Forelimb muscle (tissue), 1 donor: ENCODE measurements around the gene APOA1. TPM values are rescaled to one million over a fixed set of nuclear protein-coding genes. Genes with fewer than 3 reads are reported as not detected.
"Not testable (repeated sequence)": the region's sequence is repeated elsewhere in the genome, so short reads cannot be mapped to it uniquely, and the experiment has no call there.

Source experiments
- DNase-seq: peaks from one replicate; pipeline ENCODE4 v3.0.0-alpha.2; 2013; ENCODE audit warnings: low read depth
- polyA plus RNA-seq: library from polyadenylated mRNA; unstranded; fragments of 120-200 nt; gene quantifications from one replicate; pipeline ENCODE4 v1.2.1, GENCODE V29; 2013; ENCODE audit not compliant: insufficient read length

Gene APOA1
- polyA plus RNA-seq, 1 donor: 0.80 TPM

DNA sequence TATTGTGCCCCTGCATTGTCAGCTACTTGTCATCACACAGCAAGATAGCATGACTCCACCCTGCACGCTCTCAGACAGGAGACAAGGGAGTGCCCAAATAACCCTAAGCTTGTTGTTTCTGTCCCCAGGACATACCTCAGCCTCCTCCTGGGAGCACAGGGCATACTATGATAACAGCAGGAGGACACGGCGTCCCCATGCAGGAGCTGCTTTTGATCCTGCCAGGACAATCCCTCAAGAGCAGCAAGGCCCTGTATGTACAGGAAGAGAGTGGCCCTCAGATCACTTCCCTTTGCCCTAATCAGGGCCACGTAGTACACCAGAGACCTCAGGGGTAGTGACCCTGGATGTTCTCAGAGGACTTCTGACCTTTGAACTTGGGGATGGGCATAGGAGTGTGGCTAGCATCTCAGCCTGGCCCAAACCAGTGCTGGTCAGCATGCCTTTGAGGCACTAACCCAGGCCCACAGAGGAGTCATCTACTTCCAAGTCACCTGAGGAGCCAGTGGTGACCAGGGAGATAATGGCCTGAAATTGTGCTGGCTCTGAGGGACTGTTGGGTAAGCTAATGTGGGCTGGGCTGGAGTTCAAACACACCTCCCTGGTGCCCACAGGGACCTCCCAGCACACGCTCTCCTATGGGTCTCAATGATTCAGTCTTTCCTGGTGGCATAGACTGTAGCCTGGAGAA, 23.5 kb downstream of the APOA1 start:
- DNase-seq: no peak

DNA sequence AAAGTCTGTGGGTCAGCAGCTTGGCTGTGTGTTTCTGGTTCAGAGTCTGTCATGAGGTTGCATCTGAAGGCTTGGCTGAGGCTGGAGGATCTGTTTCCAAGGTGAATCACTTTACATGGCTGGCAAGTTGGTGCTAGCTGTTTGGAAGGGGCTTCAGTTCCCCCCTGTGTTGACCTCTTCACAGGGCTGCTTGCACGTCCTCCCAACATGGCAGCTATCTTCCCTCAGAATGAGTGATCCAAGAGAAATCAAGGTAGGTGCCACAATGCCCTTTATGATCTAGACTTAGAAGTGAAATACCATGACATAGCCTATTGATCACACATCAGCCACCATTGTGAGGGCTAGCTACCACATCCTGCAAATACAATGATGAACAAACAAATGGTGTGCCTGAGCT, 24.3 kb downstream of the APOA1 start:
- no peak for DNase-seq

DNA sequence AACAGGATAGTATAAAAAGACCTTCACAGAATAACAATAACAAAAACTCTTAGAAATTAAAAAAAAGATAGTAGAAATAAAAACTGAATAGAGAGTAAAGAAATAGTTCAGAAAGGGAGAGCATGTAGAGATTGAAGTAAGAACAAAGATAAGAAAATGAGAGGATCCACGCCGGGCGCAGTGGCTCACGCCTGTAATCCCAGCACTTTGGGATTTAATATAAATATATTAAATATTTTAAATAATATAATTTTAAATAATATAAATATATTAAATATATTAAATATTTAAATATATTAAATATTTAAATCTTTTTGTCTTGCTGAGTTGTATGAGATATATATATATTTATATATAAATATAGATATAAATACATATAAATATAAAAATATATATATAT, 25.3 kb downstream of the APOA1 start:
- DNase-seq: no peak

DNA sequence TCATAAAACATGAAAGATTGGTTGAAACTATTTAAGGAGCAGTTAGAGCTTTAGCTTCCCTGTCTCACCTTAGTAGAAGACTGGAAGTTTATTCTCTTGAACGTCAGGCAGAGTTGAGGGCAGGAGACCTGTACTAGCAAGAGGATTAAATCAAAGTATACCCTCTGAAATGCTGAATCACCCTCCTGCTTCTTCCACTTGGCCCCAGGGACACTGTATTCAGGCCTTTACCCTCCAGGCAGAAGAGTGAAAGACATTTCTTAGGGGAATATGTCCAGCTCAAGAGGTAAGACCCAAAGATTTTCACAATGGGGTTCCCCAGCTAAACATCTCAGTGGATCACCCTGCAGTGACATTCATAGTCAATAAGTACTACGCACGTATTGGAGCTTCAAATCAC, 26.2 kb downstream of the APOA1 start:
- no peak for DNase-seq

DNA sequence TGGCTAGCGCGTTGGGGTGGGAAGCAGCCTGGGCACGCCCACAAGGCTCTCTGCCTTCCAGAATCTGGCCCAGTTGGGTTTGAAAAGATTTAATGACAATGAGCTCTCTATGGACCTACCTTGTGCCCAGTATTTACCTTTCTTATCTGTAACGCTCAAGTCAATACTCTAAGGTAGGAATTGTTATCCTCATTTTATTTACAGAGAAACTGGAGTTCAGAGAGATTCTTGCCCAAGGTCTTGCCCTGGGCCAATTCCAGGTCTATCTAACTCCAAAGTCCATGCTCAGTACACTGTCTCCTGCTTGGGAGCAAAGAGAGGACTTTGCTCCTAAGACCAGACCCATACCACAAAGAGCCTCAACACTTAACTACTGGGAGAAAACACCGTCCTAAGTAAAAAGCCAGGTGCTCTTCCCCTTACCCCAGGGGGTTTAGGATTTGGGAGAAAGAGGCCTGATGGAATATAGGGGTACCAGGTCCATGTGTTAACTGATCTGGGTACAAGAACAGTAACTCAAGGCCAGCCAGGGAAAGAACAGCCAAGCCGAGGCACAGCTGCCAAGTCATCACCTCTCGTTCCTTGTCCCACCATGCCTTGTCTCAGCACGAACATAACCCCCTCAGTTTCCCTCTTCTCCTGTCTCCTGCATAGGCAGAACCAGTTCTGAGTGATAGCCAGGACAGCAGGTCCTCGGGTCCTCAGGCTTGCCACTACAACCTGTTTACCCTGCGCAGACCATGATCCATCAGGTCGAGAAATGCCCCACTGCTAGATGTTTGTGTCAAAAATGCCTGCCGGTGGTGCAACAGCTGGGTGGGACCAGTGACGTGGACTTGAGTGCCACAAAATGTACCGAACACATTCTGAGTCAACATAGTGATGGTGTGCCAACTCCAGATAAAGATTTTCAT, 28.9 kb downstream of the APOA1 start:
- no peak for DNase-seq

DNA sequence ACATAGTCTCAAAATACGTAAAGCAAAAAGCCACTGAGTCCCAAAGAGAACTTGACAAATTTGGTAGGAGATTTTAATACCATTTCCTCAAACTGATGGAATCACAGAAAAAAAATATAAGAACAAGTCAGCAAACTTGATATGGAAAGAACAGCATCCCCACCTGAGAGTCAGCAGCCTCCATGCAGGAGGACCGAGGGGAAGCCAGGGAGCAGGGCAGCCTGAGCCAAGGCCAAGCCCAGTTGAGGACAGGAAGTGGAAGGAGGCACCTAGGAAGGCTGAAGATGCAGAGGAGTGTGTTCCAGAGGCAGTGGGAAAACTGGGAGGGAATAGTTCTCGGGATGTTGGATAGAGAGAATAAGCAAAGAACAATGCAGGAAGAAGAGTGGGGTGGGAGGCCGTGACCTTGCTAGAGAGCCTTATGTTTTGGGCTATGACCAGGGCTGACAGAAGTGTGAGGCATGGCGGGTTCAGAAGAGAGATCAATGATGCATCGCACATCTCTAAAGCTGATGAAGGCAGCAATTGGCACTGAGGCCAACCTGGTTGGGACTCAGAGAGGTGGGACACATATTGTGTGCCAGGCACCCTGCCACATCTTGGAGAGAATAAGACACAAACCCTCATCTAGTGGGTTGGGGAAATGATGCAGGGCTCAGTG, 29.7 kb downstream of the APOA1 start:
- no peak for DNase-seq

DNA sequence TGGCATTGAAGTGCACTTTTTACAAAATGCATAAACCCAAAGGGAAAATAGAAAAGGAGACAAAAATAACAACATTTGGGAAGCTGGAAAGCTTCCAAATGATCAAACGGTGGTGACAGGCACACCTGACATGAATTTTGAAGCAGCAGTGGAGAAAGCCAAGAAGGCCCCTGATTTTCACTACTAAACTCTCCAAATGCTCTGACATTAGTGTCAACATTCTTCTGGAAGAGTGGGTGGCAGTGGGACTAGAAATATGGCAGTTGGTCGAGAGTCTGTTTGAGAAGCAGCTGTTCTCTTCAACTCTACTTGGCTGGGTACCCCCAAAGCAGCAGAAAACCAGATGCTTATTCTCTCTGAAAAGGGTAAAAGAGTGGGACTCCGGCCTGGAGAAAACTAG, 33.4 kb downstream of the APOA1 start:
- no peak for DNase-seq

DNA sequence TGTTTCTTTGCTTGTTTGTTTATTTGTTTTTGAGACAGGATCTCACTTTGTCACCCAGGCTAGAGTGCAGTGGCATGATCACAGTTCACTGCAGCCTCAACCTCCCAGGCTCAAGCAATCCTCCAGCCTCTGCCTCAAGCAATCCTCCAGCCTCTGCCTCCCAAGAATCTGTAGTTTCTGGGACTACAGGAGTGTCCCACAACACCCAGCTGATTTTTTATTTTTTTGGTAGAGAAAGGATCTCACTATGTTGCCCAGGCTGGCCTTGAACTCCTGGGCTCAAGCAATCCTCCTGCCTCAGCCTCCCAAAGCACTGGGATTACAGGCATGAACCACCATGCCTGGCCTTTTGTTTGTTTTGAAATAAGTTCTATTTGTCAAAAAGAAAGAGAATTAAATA, 35.8 kb downstream of the APOA1 start:
- DNase-seq: not testable (repeated sequence)

DNA sequence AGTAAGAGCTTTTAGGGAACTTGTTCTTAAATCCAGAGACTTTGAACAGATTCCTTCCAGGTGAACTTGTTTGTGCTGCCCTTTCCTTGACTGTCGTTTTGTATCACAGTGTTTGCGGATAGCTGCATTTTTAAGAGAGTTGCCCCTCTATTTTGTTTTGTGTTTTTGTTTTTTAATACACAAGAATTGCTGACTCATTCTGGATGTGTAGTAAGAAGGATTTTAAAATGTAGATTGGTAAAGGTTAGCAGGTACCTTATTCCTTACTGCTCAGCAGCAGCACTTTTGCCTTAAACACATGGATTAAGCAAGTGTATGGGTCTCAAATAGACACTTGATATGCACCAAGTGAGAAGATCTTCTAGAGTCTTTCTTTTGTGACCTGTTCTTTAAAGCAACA, 36.8 kb downstream of the APOA1 start:
- DNase-seq: no peak

DNA sequence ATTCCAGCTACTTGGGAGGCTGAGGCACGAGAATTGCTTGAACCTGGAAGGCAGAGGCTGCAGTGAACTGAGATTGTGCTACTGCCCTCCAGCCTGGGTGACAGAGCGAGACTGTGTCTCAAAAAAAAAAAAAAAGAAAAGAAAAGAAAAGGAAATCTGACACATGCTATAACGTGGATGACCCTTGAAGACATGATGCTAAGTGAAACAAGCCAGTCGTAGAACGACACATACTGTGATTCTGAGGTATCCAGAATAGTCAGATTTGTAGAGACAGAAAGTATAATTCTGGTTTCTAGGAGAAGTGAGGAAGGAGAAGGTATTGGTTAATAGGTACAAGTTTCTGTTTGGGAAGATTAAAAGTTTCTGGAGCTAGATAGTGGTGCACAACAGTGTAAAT, 39.1 kb downstream of the APOA1 start:
- DNase-seq: no peak

DNA sequence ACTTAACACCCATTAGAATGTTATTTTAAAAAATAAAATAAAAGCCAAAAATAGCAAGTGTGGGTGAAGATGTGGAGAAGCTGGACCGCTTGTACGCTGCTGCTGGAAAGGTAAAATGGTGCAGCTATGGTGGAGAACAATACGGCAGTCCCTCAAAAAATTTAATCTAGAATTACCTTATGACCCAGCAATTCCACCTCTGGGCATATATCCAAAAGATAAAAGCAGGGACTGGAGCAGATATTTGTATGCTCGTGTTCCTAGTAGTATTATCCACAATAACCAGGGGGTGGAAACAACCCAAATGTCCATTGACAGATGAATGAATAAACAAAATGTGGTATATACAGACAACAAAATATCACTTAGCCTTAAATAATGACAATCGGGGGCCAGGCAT, 39.6 kb downstream of the APOA1 start:
- no peak for DNase-seq

DNA sequence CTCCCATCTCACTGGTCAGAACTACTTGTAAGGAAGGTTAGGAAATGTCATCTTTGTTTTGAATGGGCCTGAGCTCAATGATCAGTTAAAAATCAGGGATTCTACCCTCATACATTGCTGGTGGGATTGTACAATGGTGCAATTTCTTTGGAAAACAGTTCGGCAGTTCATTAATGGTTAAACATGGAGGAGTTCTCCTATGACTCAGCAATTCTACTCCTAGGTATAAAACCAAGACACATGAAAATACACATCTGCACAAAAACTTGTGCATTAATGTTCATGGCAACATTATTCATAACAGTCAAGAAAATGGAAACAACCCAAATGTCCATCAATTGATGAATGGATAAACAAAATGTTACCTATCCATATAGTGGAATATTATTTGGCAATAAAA, 40.9 kb downstream of the APOA1 start:
- no peak for DNase-seq

DNA sequence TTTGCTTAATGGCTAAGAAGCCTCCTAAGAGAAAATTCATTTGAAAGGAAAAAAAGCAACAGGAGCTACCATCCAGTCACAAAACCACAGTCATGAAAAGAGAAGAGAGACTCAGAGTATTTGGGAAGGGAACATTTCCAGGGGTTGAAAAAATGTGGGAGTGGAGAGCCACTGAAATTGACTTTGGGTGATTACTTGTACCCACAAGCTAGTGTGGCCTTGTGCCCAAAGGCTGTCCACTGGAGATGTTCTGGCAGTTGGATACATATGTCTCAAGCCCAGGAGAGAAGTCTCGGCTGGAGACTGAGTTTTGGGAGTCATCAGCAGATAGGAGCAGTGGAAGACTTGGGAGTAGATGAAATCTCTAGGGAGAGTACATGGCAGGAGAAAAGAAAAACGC, 42.6 kb downstream of the APOA1 start:
- DNase-seq: no peak

DNA sequence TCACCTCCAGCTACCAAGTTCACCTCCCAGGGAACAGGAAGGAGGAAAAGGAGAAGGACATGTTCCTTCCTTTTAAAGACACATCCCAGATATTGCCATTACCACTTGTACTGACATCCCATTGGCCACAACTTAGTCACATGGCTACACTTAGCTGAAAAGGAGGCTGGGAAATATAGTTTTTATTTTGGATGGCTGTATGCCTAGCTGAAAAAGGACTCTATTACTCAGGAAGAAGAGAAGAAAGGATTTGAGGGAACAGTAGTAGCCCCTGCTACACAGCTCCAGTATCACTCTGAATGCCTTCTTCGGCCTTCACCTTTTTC, 43.7 kb downstream of the APOA1 start:
- no peak for DNase-seq

DNA sequence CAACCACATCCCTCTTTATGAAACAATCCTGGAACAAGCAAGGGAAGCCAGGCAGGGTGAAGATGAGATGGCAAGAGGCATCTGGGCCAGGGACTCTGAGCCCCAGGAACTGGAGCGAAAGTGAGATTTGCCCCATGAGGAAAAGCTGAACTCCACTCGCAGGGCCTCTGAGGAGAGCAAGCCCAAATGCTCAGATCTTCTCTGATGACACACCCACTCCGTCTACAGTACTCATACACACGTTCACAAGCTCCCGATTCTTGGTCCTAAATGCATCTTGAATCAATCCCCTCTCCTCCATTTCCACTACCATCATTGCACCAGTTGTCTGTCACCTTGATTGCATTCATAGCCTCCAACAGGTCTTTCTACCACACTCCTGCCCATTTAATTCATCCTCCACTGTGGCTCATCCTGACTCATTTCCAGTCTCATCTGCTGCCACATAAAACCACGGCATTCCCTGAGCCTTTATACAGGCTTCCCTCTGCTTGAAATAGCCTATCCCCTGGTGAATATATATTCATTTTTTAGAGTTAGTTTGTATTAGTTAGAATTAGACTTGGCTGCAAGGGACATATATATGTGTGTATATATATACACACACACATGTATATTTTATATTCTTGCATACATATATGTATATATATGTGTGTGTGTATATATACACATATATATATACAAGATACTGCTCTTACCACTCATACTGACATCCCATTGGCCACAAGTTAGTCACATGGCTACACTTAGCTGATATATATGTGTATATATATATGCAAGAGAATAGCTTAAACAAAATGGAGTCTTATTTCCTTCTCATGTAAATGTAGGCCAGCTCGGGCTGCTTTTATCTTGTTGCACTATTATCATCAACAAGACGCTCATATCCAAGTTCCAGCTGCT, 44.3 kb downstream of the APOA1 start:
- DNase-seq: no peak

DNA sequence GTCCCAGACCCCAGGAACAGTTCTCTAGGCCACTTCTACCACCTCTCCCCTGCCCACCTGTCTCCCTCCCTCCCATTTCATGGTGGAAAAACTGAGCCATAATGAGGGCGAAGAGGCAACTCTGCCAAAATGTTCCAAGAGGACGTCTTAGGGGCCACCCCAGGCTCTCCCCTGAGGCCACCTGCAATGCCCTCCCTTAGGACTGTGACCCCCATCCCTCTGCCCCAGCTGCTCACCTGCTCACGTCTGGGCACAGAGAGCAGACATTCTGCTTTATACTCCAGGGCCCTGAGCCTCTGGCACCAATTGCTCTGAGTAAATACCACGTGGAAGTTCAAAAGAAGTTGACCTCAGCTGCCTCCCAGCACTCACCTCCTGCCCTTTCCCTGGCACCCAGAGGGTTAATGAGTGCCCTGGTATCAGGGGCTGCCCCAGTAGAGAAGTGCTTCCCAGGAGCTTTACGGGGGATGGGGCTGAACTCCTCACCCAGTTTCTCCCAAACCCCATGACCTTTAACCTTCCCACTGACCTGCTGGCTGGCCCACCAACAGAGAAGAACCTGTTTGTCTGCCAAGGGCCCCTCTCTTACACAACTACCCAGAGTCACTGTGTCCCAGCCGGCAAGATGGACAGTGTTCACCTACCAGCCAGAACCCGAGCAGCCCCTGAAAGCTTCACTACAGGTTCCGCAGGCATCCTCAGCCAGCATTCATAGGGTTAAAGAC, 45.1 kb downstream of the APOA1 start:
- no peak for DNase-seq

DNA sequence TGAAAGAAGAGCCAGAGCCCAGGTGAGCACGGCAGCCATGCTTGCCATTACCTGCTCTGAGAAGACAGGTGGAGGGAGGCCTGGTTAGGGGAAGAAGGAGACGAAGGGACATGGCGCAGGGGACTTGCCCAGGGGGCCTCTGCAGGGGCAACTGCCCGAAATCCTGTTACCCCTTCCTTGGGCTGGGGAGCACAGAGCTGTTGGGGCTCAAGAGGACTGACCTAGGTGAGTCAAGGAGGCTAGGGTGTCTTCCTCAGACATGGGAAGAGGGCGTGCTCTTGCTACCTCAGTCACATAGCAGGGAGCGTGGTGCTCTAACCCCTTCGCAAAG, 45.6 kb downstream of the APOA1 start, which contains the start of gene APOA5:
TSS of gene APOA5 (minus strand) at position 67 of the 331 bp plus-strand sequence. CDS start at position 48, 19 bp downstream.
- DNase-seq: no peak

DNA sequence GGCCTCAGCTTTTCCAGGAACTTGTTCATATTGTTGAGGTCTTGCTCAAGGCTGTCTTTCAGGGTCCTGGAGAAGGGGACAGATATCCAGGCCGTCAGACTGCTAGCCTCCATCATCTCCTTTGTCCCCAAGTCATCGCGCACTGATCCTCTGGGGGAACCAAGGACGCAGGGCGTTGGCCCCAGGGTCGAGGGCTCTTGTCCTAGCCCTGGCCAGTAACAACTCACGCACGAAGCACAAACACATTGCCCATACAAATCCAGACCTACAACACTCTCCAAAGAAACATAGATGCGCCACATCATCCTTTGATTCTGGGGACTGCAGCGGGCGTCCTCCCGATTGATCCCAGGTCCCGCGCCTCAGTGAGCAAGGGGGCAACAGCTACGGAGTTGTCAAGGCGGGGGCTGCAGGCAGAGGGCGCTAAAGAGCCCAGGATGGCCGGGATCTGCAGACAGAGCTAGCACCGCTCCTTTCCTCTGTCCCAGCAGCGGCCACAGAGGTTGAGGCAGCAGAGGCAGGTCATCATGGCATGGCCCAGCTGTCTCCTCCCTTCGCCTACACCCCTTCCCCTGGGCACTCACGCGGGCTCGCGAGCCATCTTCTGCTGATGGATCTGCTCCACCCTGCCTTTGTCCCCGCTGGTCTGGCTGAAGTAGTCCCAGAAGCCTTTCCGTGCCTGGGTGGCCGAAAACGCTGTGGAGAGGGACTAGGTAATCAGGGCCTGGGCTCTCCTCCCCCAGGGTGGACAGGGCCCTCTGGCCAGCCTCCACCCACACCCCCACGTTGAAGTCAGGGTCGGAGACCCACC, 46.2 kb downstream of the APOA1 start:
- DNase-seq: no peak

DNA sequence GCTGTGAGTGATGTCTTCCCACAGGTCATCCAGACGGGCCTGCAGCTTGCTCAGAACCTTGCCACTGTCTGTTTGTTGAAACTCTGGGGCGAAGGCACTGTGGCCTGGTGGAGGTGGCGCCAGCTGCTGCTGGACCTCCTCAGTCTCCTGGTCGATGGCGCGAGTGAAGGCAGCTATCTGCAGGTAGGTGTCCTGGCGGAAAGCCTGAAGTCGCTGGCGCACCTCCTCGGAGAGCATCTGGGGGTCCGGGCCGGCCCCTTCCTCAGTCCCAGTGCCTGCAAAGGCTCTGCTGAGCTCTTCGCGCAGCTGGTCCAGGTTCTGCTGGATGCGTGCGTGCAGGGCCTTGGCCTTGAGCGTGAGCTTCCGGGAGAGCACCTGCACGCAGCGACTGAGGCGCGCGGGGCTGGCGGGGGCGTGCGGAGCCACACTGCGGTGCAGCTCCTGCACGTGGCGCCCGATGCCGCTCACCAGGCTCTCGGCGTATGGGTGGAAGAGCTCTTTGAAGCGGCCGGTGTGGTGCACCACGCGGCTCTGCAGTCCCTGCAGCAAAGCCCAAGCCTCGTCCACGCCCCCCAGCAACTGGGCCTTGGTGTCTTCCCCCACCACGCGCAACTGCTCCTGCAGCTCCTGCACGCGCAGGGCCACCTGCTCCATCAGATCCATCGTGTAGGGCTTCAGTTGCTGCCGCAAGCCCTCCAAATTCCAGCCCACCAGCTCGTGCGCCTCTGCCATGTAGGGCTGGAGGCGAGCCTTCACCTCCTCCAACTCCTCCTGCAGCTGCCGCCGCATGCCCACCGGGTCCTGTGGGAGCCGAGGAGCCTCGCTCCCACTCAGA, 47.0 kb downstream of the APOA1 start:
- DNase-seq: no peak
